ENCODE results near the gene SMIM41.

DNA sequence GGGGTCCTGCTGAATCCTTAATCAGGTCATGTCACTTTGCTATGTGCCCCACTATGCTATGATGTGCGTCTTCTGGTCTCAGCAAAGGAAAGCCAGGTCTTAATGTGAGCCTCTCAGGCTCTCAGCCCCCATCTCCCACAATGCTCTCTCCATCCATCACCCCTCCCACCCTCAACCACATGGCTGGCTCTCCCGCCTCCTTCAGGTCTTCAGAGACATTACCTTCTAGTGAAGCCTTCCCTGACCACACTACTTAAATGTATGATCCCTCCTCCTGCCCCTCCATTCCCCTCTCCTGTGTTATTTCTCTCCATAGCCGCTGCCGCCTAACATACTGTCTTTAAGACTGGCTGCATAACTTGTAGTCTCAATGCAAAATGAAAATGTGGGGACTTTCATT is 61.8 kb downstream of the SMIM41 start:
- TF ChIP-seq, protein P1, sequence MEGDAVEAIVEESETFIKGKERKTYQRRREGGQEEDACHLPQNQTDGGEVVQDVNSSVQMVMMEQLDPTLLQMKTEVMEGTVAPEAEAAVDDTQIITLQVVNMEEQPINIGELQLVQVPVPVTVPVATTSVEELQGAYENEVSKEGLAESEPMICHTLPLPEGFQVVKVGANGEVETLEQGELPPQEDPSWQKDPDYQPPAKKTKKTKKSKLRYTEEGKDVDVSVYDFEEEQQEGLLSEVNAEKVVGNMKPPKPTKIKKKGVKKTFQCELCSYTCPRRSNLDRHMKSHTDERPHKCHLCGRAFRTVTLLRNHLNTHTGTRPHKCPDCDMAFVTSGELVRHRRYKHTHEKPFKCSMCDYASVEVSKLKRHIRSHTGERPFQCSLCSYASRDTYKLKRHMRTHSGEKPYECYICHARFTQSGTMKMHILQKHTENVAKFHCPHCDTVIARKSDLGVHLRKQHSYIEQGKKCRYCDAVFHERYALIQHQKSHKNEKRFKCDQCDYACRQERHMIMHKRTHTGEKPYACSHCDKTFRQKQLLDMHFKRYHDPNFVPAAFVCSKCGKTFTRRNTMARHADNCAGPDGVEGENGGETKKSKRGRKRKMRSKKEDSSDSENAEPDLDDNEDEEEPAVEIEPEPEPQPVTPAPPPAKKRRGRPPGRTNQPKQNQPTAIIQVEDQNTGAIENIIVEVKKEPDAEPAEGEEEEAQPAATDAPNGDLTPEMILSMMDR (IDR thresholded peaks at IDR 0.05), result no peak
- no peak for TF ChIP-seq POLR2A (IDR thresholded peaks at IDR 0.05)

Data from testis (tissue), 2 donors.